HG03469 (cell line): ENCODE results near the gene IGF1R.

Experiments
- ATAC-seq: cut with Tn5 transposase; IDR thresholded peaks from one replicate; pipeline ENCODE4 v1.9.1; 2021; ENCODE audit warnings: mild to moderate bottlenecking, moderate library complexity, moderate number of reproducible peaks; ENCODE audit not compliant: unreplicated experiment

The IGF1R gene

GRCh38 chr15:98813951-98814350 is 165.6 kb downstream of the IGF1R start:
- no peak for ATAC-seq

- ATAC-seq: no peak
These were observed 166.9 kb downstream of the IGF1R start for GRCh38 chr15:98815207-98815606.

- no peak for ATAC-seq
These were observed 169.4 kb downstream of the IGF1R start for GRCh38 chr15:98817745-98818144.

GRCh38 chr15:98823012-98823458 is 174.7 kb downstream of the IGF1R start:
- ATAC-seq: no peak

GRCh38 chr15:98823616-98824015 is 175.3 kb downstream of the IGF1R start:
- no peak for ATAC-seq

GRCh38 chr15:98824595-98824994 is 176.3 kb downstream of the IGF1R start:
- no peak for ATAC-seq

GRCh38 chr15:98826658-98827057 is 178.3 kb downstream of the IGF1R start:
- ATAC-seq: no peak

GRCh38 chr15:98827217-98827616 is 178.9 kb downstream of the IGF1R start:
- no peak for ATAC-seq

- no peak for ATAC-seq
These were observed 181.8 kb downstream of the IGF1R start for GRCh38 chr15:98830034-98830634.

GRCh38 chr15:98834976-98835375 is 186.6 kb downstream of the IGF1R start:
- ATAC-seq: no peak

- ATAC-seq: no peak
These were observed 187.5 kb downstream of the IGF1R start for GRCh38 chr15:98835876-98836275.

GRCh38 chr15:98838387-98839259 is 190.3 kb downstream of the IGF1R start:
- ATAC-seq: no peak

GRCh38 chr15:98840053-98840452 is 191.7 kb downstream of the IGF1R start:
- ATAC-seq: no peak

- no peak for ATAC-seq
These were observed 193.2 kb downstream of the IGF1R start for GRCh38 chr15:98841419-98841970.

GRCh38 chr15:98842192-98842972 is 194.0 kb downstream of the IGF1R start:
- no peak for ATAC-seq

GRCh38 chr15:98842973-98843285 is 194.6 kb downstream of the IGF1R start:
- no peak for ATAC-seq

GRCh38 chr15:98843844-98844243 is 195.5 kb downstream of the IGF1R start:
- no peak for ATAC-seq

- no peak for ATAC-seq
These were observed 195.9 kb downstream of the IGF1R start for GRCh38 chr15:98844261-98844660.

GRCh38 chr15:98845138-98845884 is 197.0 kb downstream of the IGF1R start:
- no peak for ATAC-seq

GRCh38 chr15:98850961-98851572 is 202.7 kb downstream of the IGF1R start:
- ATAC-seq: no peak
